ENCODE data around the gene BCAS4.
A peak's percentile ranks its signal among the peaks of the same experiment; 100 is the strongest.
"Not testable (repeated sequence)": the region's sequence is repeated elsewhere in the genome, so short reads cannot be mapped to it uniquely, and the experiment has no call there.

Gene BCAS4

DNA sequence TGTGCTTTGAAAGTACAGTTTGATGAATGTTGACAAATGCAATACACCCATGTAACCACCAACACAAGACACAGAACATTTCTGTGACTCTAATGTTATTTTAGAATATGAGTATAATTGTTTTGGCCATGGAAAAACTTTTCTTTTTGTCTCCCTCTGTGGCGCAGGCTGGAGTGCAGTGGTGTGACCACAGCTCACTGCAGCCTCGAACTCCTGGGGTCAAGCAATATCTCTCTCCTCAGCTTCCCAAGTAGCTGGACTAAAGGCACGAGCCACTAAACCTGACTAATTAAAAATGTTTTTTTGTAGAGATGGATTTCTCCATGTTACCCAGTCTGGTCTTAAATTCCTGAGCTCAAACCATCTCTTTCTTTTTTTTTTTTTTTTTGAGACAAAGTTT lies 20.3 kb upstream of the BCAS4 start:
- no peak overlapping the region for H3K4me2 ChIP-seq (ENCODE audit: low read length)
- peaks cover 15% of the 10 kb centered on the region for H3K27me3 ChIP-seq (ENCODE audit: control insufficient read depth, insufficient read depth, low read length)
- H3K36me3 ChIP-seq (ENCODE audit: insufficient read depth, low read length), result no peaks in the 10 kb centered on the region
- H3K4me1 ChIP-seq (ENCODE audit: control insufficient read depth, insufficient read depth, low read length), result no peaks in the 10 kb centered on the region
- H3K9ac ChIP-seq (ENCODE audit: low read depth, low read length), result no peak overlapping the region
- H3K4me3 ChIP-seq (ENCODE audit: low read length), result no peak overlapping the region
- H3K9me3 ChIP-seq (replicated peaks; ENCODE audit: low read length), result no peaks in the 10 kb centered on the region

DNA sequence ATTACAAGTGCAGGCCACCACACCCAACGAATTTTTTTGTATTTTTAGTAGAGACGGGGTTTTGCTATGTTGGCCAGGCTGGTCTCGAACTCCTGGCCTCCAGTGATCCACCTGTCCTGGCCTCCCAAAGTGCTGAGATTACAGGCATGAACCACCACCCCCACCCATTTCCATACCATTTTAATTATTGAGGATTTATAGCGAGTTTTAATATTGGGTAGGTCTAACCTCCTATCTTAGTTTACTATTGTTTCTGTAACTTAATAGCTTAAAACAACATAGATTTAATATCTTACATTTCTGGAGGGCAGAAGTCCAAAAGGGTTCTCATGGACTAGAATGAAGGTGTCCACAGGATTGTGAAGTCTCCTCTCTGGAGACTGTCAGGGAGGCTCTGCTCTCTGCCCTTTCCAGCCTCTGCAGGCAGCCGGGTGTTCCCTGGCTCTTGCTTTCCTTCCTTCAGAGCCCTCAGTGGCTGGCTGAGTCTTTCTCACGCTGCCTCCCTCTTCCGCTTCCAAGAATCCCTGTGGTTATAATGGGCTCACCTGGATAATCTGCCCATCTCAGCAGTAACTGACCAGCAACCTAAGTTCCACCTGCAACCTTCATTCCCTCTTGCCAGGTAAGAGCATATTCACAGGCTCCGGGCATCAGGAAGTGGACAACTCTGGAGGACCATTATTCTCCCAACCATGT lies 18.6 kb upstream of the BCAS4 start:
- Histone ChIP-seq H3K4me1 (ENCODE audit: control insufficient read depth, insufficient read depth, low read length) (no peaks in the 10 kb centered on the region), H3K9ac (ENCODE audit: low read depth, low read length) (no peak overlapping the region), H3K27me3 (ENCODE audit: control insufficient read depth, insufficient read depth, low read length) (peaks cover 27% of the 10 kb centered on the region), H3K9me3 (replicated peaks; ENCODE audit: low read length) (no peaks in the 10 kb centered on the region), H3K36me3 (ENCODE audit: insufficient read depth, low read length) (no peaks in the 10 kb centered on the region), H3K4me2 (ENCODE audit: low read length) (no peak overlapping the region), H3K4me3 (ENCODE audit: low read length) (no peak overlapping the region)

DNA sequence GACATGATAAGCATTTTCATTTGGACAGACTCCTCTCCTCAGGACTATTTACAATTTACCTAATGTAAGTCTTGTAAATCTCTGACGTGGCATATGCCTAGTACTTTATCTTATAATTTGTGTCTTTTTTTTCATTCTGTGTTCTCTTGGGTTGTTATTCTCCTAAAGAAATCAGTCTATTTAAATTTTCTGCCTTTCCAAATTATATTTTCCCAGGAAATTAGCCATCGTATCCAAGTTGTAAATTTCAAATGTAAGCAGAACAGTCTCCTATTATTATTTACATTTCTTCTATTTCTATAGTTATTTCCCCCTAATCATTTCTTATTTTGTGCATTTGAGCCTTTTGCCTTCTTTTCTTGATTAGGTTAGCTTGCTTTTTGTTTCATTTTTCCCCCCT lies 17.5 kb upstream of the BCAS4 start:
- Histone ChIP-seq H3K4me3 (ENCODE audit: low read length) (no peak overlapping the region), H3K27me3 (ENCODE audit: control insufficient read depth, insufficient read depth, low read length) (peaks cover 28% of the 10 kb centered on the region), H3K9me3 (replicated peaks; ENCODE audit: low read length) (no peaks in the 10 kb centered on the region), H3K9ac (ENCODE audit: low read depth, low read length) (no peak overlapping the region), H3K4me1 (ENCODE audit: control insufficient read depth, insufficient read depth, low read length) (no peaks in the 10 kb centered on the region), H3K36me3 (ENCODE audit: insufficient read depth, low read length) (no peaks in the 10 kb centered on the region), H3K4me2 (ENCODE audit: low read length) (no peak overlapping the region)

DNA sequence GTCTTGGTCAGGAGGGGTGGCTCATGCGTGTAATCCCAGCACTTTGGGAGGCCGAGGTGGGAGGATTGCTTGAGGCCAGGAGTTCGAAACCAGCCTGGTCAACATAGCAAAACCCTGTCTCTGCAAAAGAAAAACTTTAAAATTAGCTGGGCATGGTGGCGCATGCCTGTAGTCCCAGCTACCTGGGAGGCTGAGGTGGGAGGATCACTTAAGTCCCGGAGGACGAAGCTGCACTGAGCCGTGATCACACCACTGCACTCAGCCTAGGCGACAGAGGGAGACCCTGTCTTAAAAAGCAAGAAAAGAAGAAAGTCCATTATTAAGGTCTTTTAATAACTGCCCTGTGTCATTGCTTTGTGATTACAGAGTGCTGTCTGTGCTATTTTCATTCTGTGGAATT lies 15.9 kb upstream of the BCAS4 start:
- peaks cover 28% of the 10 kb centered on the region for H3K27me3 ChIP-seq (ENCODE audit: control insufficient read depth, insufficient read depth, low read length)
- H3K4me2 ChIP-seq (ENCODE audit: low read length); H3K4me1 ChIP-seq (ENCODE audit: control insufficient read depth, insufficient read depth, low read length); H3K9ac ChIP-seq (ENCODE audit: low read depth, low read length); H3K9me3 ChIP-seq (replicated peaks; ENCODE audit: low read length); H3K4me3 ChIP-seq (ENCODE audit: low read length); H3K36me3 ChIP-seq (ENCODE audit: insufficient read depth, low read length): not testable (repeated sequence)

DNA sequence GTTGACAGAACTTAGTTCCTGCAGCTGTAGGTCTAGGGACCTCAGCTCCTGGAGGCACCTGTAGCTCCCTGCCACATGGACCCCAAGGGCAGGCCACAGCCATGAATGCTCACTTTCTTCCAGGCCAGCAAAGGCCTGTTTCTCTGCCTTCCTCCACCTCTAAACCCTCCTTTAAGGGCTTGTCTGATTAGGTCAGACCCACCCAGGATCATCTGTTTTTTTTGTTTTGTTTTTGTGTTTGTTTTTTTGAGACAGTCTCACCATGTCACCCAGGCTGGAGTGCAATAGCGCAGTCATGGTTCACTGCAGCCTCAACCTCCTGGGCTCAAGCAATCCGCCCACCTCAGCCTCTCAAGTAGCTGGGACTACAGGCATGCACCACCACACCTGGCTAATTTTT lies 11.5 kb upstream of the BCAS4 start:
- Histone ChIP-seq H3K4me3 (ENCODE audit: low read length) (no peak overlapping the region), H3K36me3 (ENCODE audit: insufficient read depth, low read length) (no peaks in the 10 kb centered on the region), H3K27me3 (ENCODE audit: control insufficient read depth, insufficient read depth, low read length) (peaks cover 18% of the 10 kb centered on the region), H3K9ac (ENCODE audit: low read depth, low read length) (no peak overlapping the region), H3K4me1 (ENCODE audit: control insufficient read depth, insufficient read depth, low read length) (peaks cover 3% of the 10 kb centered on the region), H3K4me2 (ENCODE audit: low read length) (no peak overlapping the region), H3K9me3 (replicated peaks; ENCODE audit: low read length) (no peaks in the 10 kb centered on the region)

DNA sequence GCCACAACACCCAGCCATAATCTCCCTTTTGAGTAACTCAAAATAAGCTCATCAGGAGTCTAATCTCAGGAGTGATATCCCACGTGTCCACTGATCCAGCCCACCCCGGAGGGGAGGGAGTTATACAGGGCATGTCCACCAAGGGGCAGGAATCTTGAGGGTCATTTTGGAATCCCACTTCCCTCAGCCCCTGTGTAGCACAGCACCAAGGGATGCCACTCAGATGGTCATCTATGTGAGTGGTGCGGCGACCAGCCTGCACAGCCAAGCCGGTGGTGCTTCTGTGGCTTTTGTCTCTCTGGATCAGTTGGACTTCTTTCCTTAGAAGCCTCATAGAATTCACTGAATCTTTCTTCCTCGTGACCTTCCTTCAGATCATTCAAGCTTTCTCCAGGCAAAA lies 11.0 kb upstream of the BCAS4 start:
- Histone ChIP-seq H3K9ac (ENCODE audit: low read depth, low read length) (no peak overlapping the region), H3K36me3 (ENCODE audit: insufficient read depth, low read length) (no peaks in the 10 kb centered on the region), H3K27me3 (ENCODE audit: control insufficient read depth, insufficient read depth, low read length) (peaks cover 18% of the 10 kb centered on the region), H3K4me3 (ENCODE audit: low read length) (no peak overlapping the region), H3K9me3 (replicated peaks; ENCODE audit: low read length) (no peaks in the 10 kb centered on the region), H3K4me1 (ENCODE audit: control insufficient read depth, insufficient read depth, low read length) (peaks cover 3% of the 10 kb centered on the region), H3K4me2 (ENCODE audit: low read length) (no peak overlapping the region)

DNA sequence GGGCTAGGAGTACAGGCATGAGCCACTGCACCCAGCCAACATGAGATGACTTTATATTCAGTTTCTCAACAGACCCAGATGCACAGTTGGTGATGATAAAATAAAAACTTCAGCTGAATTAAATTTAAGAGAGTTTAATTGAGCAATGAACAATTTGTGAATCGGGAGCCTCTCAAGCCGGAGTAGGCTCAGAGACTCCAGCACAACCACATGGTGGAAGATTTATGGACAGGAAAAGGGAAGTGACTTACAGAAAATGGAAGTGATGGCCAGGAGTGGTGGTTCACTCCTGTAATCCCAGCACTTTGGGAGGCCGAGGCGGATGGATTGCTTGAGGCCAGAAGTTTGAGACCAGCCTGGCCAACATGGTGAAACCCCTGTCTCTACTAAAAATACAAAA lies 10.4 kb upstream of the BCAS4 start:
- no peaks in the 10 kb centered on the region for H3K36me3 ChIP-seq (ENCODE audit: insufficient read depth, low read length)
- H3K9me3 ChIP-seq (replicated peaks; ENCODE audit: low read length), result no peaks in the 10 kb centered on the region
- no peak overlapping the region for H3K4me2 ChIP-seq (ENCODE audit: low read length)
- no peak overlapping the region for H3K9ac ChIP-seq (ENCODE audit: low read depth, low read length)
- peaks cover 14% of the 10 kb centered on the region for H3K27me3 ChIP-seq (ENCODE audit: control insufficient read depth, insufficient read depth, low read length)
- H3K4me1 ChIP-seq (ENCODE audit: control insufficient read depth, insufficient read depth, low read length), result peaks cover 3% of the 10 kb centered on the region
- no peak overlapping the region for H3K4me3 ChIP-seq (ENCODE audit: low read length)

DNA sequence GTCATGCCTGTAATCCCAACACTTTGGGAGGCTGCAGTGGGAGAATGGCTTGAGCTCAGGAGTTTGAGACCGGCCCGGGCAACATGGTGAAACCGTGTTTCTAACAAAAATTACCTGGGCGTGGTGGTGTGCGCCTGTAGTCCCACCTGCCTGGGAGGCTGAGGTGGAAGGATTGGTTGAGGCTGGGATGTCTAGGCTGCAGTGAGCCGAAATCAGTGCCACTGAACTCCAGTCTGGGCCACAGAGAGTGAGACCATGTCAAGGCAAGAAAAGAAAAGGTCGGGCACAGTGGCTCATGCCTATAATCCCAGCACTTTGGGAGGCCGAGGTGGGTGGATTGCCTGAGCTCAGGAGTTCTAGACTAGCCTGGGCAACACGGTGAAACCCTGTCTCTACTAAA lies 8.2 kb upstream of the BCAS4 start:
- Histone ChIP-seq H3K4me2 (ENCODE audit: low read length) (no peak overlapping the region), H3K36me3 (ENCODE audit: insufficient read depth, low read length) (no peaks in the 10 kb centered on the region), H3K9me3 (replicated peaks; ENCODE audit: low read length) (no peaks in the 10 kb centered on the region), H3K9ac (ENCODE audit: low read depth, low read length) (no peak overlapping the region), H3K4me3 (ENCODE audit: low read length) (no peak overlapping the region), H3K4me1 (ENCODE audit: control insufficient read depth, insufficient read depth, low read length) (peaks cover 14% of the 10 kb centered on the region), H3K27me3 (ENCODE audit: control insufficient read depth, insufficient read depth, low read length) (no peaks in the 10 kb centered on the region)

DNA sequence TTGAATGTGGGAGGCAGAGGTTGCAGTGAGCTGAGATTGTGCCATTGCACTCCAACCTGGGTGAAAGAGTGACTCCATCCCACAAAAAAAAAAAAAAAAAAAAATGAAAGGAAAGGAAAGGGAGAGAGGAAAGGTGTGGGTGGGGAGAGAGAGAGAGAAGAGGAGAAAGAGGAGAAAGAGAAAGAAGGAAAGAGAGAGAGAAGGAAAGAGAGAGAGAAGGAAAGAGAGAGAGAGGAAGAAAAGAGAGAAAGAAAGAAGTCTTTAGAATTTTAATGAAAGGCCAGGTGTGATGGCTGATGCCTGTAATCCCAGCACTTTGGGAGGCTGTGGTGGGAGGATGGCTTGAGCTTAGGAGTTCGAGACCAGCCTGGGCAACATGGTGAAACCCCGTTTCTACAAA lies 7.7 kb upstream of the BCAS4 start:
- no peaks in the 10 kb centered on the region for H3K27me3 ChIP-seq (ENCODE audit: control insufficient read depth, insufficient read depth, low read length)
- H3K9ac ChIP-seq (ENCODE audit: low read depth, low read length), result no peak overlapping the region
- no peaks in the 10 kb centered on the region for H3K36me3 ChIP-seq (ENCODE audit: insufficient read depth, low read length)
- H3K4me2 ChIP-seq (ENCODE audit: low read length), result no peak overlapping the region
- no peak overlapping the region for H3K4me3 ChIP-seq (ENCODE audit: low read length)
- no peaks in the 10 kb centered on the region for H3K9me3 ChIP-seq (replicated peaks; ENCODE audit: low read length)
- H3K4me1 ChIP-seq (ENCODE audit: control insufficient read depth, insufficient read depth, low read length), result peaks cover 14% of the 10 kb centered on the region

DNA sequence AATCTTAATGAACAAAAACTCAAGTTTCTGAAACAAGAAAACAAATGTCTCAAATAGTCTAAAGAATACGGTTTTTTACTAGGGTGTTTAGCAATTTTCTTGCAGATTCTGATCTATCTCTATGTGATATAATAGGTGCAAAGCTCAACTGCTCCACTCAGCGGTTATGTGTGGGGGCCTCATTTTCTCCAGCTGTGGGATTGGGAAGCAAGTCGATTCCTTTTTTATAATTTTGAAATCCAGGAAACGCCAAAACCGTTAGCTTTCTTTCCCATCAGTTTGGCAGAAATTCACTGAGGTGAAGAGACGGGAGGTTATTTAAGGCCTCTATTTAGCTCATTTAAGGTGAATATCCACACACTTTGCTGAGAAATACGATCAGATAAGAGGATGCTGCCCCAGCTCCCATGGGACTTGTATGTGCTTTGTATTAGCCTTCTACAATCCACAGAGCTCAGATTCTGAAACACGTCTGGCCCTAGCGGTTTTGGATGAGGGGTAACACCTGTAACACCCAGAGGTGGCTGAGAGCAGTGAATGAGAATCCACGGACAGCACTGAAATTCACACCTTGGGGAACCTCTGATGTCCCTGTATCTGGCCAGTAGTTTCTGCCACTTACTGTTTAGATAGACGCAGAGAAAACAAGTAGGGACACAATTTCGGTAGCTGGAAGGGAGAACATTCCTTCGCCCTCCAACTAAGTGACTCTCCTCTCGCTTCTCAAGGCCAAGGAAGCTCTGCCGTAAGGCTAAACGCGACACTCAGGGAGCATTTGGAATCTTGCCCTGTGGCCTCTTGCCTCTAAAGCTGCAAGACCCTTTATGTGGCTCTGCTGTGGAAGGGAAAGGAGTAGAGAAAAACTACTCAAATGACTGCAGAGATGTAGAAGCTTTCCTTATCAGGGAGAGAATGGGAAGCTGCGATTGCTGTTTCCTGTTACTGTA lies 6.5 kb upstream of the BCAS4 start:
- Histone ChIP-seq H3K4me3 (ENCODE audit: low read length) (no peak overlapping the region), H3K9me3 (replicated peaks; ENCODE audit: low read length) (no peaks in the 10 kb centered on the region), H3K4me1 (ENCODE audit: control insufficient read depth, insufficient read depth, low read length) (peaks cover 14% of the 10 kb centered on the region), H3K36me3 (ENCODE audit: insufficient read depth, low read length) (no peaks in the 10 kb centered on the region), H3K4me2 (ENCODE audit: low read length) (peak overlapping the region; percentile 10), H3K27me3 (ENCODE audit: control insufficient read depth, insufficient read depth, low read length) (no peaks in the 10 kb centered on the region), H3K9ac (ENCODE audit: low read depth, low read length) (no peak overlapping the region)

DNA sequence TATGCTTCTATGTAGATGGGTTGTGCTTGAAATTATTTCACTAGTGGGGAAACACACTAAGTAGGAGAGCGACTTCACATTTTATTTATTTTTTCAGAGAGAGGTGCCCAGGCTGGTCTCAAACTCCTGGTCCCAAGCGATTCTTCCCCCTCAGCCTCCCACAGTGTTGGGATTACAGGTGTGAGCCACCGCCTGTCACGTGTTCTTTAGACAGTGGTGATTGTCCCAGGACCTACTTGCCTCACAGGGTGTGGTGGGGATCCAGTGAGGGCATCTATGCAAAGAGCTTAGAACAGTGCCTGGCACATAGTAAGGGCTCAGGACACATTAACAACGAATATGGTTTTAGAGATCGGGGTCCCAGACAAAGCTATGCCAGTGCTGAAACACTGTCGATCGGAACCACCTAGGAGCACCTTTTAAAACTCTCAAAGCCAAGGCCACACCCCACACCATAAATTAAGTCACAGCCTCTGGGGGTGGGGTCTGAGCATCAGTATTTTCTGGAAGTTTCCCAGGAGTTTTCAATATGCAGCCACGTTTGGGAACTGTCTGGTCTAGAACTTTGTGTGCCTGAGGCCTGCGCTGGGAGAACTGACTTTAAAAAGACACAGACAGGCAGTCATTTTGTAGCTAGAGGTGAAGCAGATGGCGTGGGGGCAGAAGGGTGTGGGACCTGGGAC lies 4.8 kb upstream of the BCAS4 start:
- Histone ChIP-seq H3K27me3 (ENCODE audit: control insufficient read depth, insufficient read depth, low read length) (no peaks in the 10 kb centered on the region), H3K4me1 (ENCODE audit: control insufficient read depth, insufficient read depth, low read length) (peaks cover 17% of the 10 kb centered on the region), H3K4me3 (ENCODE audit: low read length) (no peak overlapping the region), H3K36me3 (ENCODE audit: insufficient read depth, low read length) (no peaks in the 10 kb centered on the region), H3K9me3 (replicated peaks; ENCODE audit: low read length) (no peaks in the 10 kb centered on the region), H3K9ac (ENCODE audit: low read depth, low read length) (peak overlapping the region; percentile 92), H3K4me2 (ENCODE audit: low read length) (peak overlapping the region; percentile 24)

Measured in skeletal muscle satellite cell (primary cell).